ENCODE results near the gene PCDHA1.
"Not testable (repeated sequence)": the region's sequence is repeated elsewhere in the genome, so short reads cannot be mapped to it uniquely, and the experiment has no call there.

The PCDHA1 gene

GRCh38 chr5:140855772-140856674 lies 70.1 kb downstream of the PCDHA1 start, which contains the start of gene PCDHA10:
Gene PCDHA10 (plus strand): TSS chr5:140855897. CDS start chr5:140856049, 152 bp downstream.
- DNase-seq: no peak

GRCh38 chr5:140857177-140857986 lies 71.4 kb downstream of the PCDHA1 start:
- DNase-seq: no peak

GRCh38 chr5:140857987-140858240 lies 72.0 kb downstream of the PCDHA1 start:
- DNase-seq: no peak

- no peak for DNase-seq
Measured at GRCh38 chr5:140862441-140863295, 76.7 kb downstream of the PCDHA1 start.

- DNase-seq: no peak
Measured at GRCh38 chr5:140868721-140869554, 83.0 kb downstream of the PCDHA1 start, which contains the start of gene PCDHA11. Gene PCDHA11 (plus strand): TSS chr5:140868957. CDS start chr5:140869104, 147 bp downstream.

- DNase-seq: no peak
Measured at GRCh38 chr5:140869555-140869886, 83.6 kb downstream of the PCDHA1 start.

GRCh38 chr5:140870221-140871201 lies 84.6 kb downstream of the PCDHA1 start:
- DNase-seq: no peak

- DNase-seq: no peak
Measured at GRCh38 chr5:140875085-140876065, 89.4 kb downstream of the PCDHA1 start, which contains the start of gene PCDHA12. Gene PCDHA12 (plus strand): TSS chr5:140875308. CDS start chr5:140875473, 165 bp downstream.

- not testable (repeated sequence) for DNase-seq
Measured at GRCh38 chr5:140876541-140877261, 90.8 kb downstream of the PCDHA1 start.

- no peak for DNase-seq
Measured at GRCh38 chr5:140877262-140877581, 91.3 kb downstream of the PCDHA1 start.

- no peak for DNase-seq
Measured at GRCh38 chr5:140881889-140882590, 96.1 kb downstream of the PCDHA1 start, which contains the start of gene PCDHA13. Gene PCDHA13 (plus strand): TSS chr5:140882124. CDS start chr5:140882269, 145 bp downstream.

GRCh38 chr5:140882591-140882899 lies 96.6 kb downstream of the PCDHA1 start:
- no peak for DNase-seq

- DNase-seq: no peak
Measured at GRCh38 chr5:140883373-140883772, 97.4 kb downstream of the PCDHA1 start.

GRCh38 chr5:140883927-140884697 lies 98.2 kb downstream of the PCDHA1 start:
- no peak for DNase-seq

- no peak for DNase-seq
Measured at GRCh38 chr5:140916325-140916724, 130.4 kb downstream of the PCDHA1 start.

GRCh38 chr5:140923601-140924000 lies 137.7 kb downstream of the PCDHA1 start:
- DNase-seq: no peak

GRCh38 chr5:140925806-140926442 lies 140.0 kb downstream of the PCDHA1 start, which contains the start of gene PCDHAC1:
Gene PCDHAC1 (plus strand): TSS chr5:140926299. CDS start chr5:140926893, 594 bp downstream.
- DNase-seq: no peak

Measured in CD4-positive, alpha-beta T cell treated with Interleukin-6 for 4 hours (primary cell).